ENCODE data around the gene CCDC183. TPM values are rescaled to one million over a fixed set of nuclear protein-coding genes. Genes with fewer than 3 reads are reported as not detected.

Gene CCDC183
- total RNA-seq, 1 donor from 2014 or later, result under 0.01 TPM

GRCh38 chr9:136750526-136750925 is 45.6 kb upstream of the CCDC183 start:
- Histone ChIP-seq H3K27me3 (ENCODE audit: control insufficient read depth, insufficient read depth, low read length) (no peaks in the 10 kb centered on the region), H3K36me3 (ENCODE audit: control insufficient read depth, insufficient read depth, low read length) (no peaks in the 10 kb centered on the region), H3K4me3 (ENCODE audit: low read depth, low read length) (no peak overlapping the region)
- FAIRE-seq (no peak), DNase-seq (ENCODE audit: low read depth) (peak; percentile 37)
- no peak for TF ChIP-seq CTCF (IDR thresholded peaks at IDR 0.05; ENCODE audit: insufficient read depth, low read length, severe bottlenecking)

- H3K36me3 ChIP-seq (ENCODE audit: control insufficient read depth, insufficient read depth, low read length), result no peaks in the 10 kb centered on the region
- no peaks in the 10 kb centered on the region for H3K27me3 ChIP-seq (ENCODE audit: control insufficient read depth, insufficient read depth, low read length)
- TF ChIP-seq CTCF (IDR thresholded peaks at IDR 0.05; ENCODE audit: insufficient read depth, low read length, severe bottlenecking), result no peak
- no peak for DNase-seq (ENCODE audit: low read depth)
- FAIRE-seq, result no peak
- no peak overlapping the region for H3K4me3 ChIP-seq (ENCODE audit: low read depth, low read length)
These were observed 44.9 kb upstream of the CCDC183 start for GRCh38 chr9:136751244-136751643.

- FAIRE-seq (no peak), DNase-seq (ENCODE audit: low read depth) (no peak)
- no peaks in the 10 kb centered on the region for H3K27me3 ChIP-seq (ENCODE audit: control insufficient read depth, insufficient read depth, low read length)
- no peaks in the 10 kb centered on the region for H3K36me3 ChIP-seq (ENCODE audit: control insufficient read depth, insufficient read depth, low read length)
- no peak for TF ChIP-seq CTCF (IDR thresholded peaks at IDR 0.05; ENCODE audit: insufficient read depth, low read length, severe bottlenecking)
- H3K4me3 ChIP-seq (ENCODE audit: low read depth, low read length), result no peak overlapping the region
These were observed 44.3 kb upstream of the CCDC183 start for GRCh38 chr9:136751814-136752213.

- no peak for FAIRE-seq
- no peak for TF ChIP-seq CTCF (IDR thresholded peaks at IDR 0.05; ENCODE audit: insufficient read depth, low read length, severe bottlenecking)
- H3K36me3 ChIP-seq (ENCODE audit: control insufficient read depth, insufficient read depth, low read length), result no peaks in the 10 kb centered on the region
- no peak overlapping the region for H3K4me3 ChIP-seq (ENCODE audit: low read depth, low read length)
- H3K27me3 ChIP-seq (ENCODE audit: control insufficient read depth, insufficient read depth, low read length), result no peaks in the 10 kb centered on the region
- no peak for DNase-seq (ENCODE audit: low read depth)
These were observed 42.6 kb upstream of the CCDC183 start for GRCh38 chr9:136753371-136754058.

GRCh38 chr9:136754059-136754572 is 42.0 kb upstream of the CCDC183 start:
- no peak for FAIRE-seq
- no peaks in the 10 kb centered on the region for H3K27me3 ChIP-seq (ENCODE audit: control insufficient read depth, insufficient read depth, low read length)
- DNase-seq (ENCODE audit: low read depth), result no peak

More at GRCh38 chr9:136754059-136754572, 42.0 kb upstream of the CCDC183 start:
- Histone ChIP-seq H3K4me3 (ENCODE audit: low read depth, low read length) (no peak overlapping the region), H3K36me3 (ENCODE audit: control insufficient read depth, insufficient read depth, low read length) (no peaks in the 10 kb centered on the region)
- no peak for TF ChIP-seq CTCF (IDR thresholded peaks at IDR 0.05; ENCODE audit: insufficient read depth, low read length, severe bottlenecking)
